IMR-90 (cell line): ENCODE data around the gene SYCP2. TPM values are rescaled to one million over a fixed set of nuclear protein-coding genes. Genes with fewer than 3 reads are reported as not detected.

Experiments used
- ATAC-seq: fragments of 200-7000 bp; cut with Tn5 transposase; 2 replicates; pipeline ENCODE4 v1.9.1; 2020; ENCODE audit warnings: low read depth, mild to moderate bottlenecking, moderate library complexity
- BruUV-seq: library from RNA; stranded (reverse); fragments of 400-500 nt; replicated peaks from 2 replicates; lab custom pipeline; 2021; lab: Mats Ljungman, UMichigan
- CTCF ChIA-PET: fragments of 300-600 bp; formaldehyde crosslinking; extraction: SDS; loops from one replicate; lab custom pipeline; 2021; ENCODE audit warnings: antibody characterized with exemption; lab: Yijun Ruan, JAX
- POLR2A ChIA-PET: fragments of 300-600 bp; sonication (Branson Sonifier 250); formaldehyde crosslinking; loops from one replicate; lab custom pipeline; 2022; ENCODE audit warnings: antibody characterized with exemption; ENCODE audit not compliant: unreplicated experiment; lab: Charles Lee
- DNase-seq: peaks from one replicate; pipeline ENCODE4 v3.0.0; 2013
- H2AFZ ChIP-seq: replicated peaks from 2 replicates; pipeline ENCODE3; 2013; ENCODE audit warnings: low read length, mild to moderate bottlenecking; ENCODE audit not compliant: poor library complexity
- H2AK5ac ChIP-seq: 2 replicates; pipeline ENCODE4 v1.6.1; 2013; ENCODE audit warnings: low read depth, low read length, inconsistent platforms
- H2AK9ac ChIP-seq: replicated peaks from 2 replicates; pipeline ENCODE3; 2013; ENCODE audit warnings: mild to moderate bottlenecking, low read depth, low read length, moderate library complexity; ENCODE audit not compliant: poor library complexity
- H2BK120ac ChIP-seq: 2 replicates; pipeline ENCODE4 v1.6.1; 2013; ENCODE audit warnings: low read depth, low read length, inconsistent platforms
- H2BK15ac ChIP-seq: 3 replicates; pipeline ENCODE4 v1.6.1; 2013; ENCODE audit warnings: low read depth, low read length, inconsistent platforms
- H2BK20ac ChIP-seq: 2 replicates; pipeline ENCODE4 v1.6.1; 2013; ENCODE audit warnings: low read depth, mild to moderate bottlenecking, inconsistent platforms, low read length, moderate library complexity
- H2BK5ac ChIP-seq: 2 replicates; pipeline ENCODE4 v1.6.1; 2013; ENCODE audit warnings: mild to moderate bottlenecking, low read depth, low read length, inconsistent platforms; ENCODE audit not compliant: poor library complexity, severe bottlenecking
- H3K14ac ChIP-seq: replicated peaks from 2 replicates; pipeline ENCODE4 v1.6.1; 2013; ENCODE audit warnings: low read depth, low read length, inconsistent platforms
- H3K18ac ChIP-seq: 2 replicates; pipeline ENCODE4 v1.6.1; 2013; ENCODE audit warnings: low read depth, low read length, control low read depth
- H3K23ac ChIP-seq: 2 replicates; pipeline ENCODE4 v1.6.1; 2013; ENCODE audit warnings: low read depth, low read length, inconsistent platforms
- H3K27ac ChIP-seq: 2 replicates; pipeline ENCODE4 v1.5.1; 2013; ENCODE audit warnings: mild to moderate bottlenecking, control low read depth, low read length; ENCODE audit not compliant: insufficient read depth
- H3K27me3 ChIP-seq: 2 replicates; pipeline ENCODE4 v1.6.1; 2013; ENCODE audit warnings: low read length; ENCODE audit not compliant: control insufficient read depth, insufficient read depth
- H3K36me3 ChIP-seq: 2 replicates; pipeline ENCODE4 v1.6.1; 2013; ENCODE audit warnings: low read length, mixed read lengths; ENCODE audit not compliant: control insufficient read depth, insufficient read depth
- H3K4ac ChIP-seq: 2 replicates; pipeline ENCODE4 v1.6.1; 2013; ENCODE audit warnings: low read depth, low read length, inconsistent platforms
- H3K4me1 ChIP-seq: 2 replicates; pipeline ENCODE4 v1.6.1; 2013; ENCODE audit warnings: low read length, mixed read lengths; ENCODE audit not compliant: control insufficient read depth, insufficient read depth
- H3K4me2 ChIP-seq: 2 replicates; pipeline ENCODE4 v1.6.1; 2013; ENCODE audit warnings: low read depth, mild to moderate bottlenecking, control low read depth, low read length, moderate library complexity
- H3K4me3 ChIP-seq: 2 replicates; pipeline ENCODE4 v1.5.1; 2013; ENCODE audit warnings: low read depth, mild to moderate bottlenecking, control low read depth, low read length, moderate library complexity; ENCODE audit not compliant: insufficient read depth
- H3K56ac ChIP-seq: 2 replicates; pipeline ENCODE4 v1.6.1; 2013; ENCODE audit warnings: low read length, inconsistent platforms; ENCODE audit not compliant: insufficient read depth; ENCODE audit errors: extremely low read depth
- H3K79me1 ChIP-seq, 2 experiments: 2 replicates each; pipeline ENCODE4 v1.6.1; 2013; ENCODE audit warnings: low read length in 2 of 2, inconsistent platforms in 1 of 2, low read depth in 1 of 2
- H3K9ac ChIP-seq: 2 replicates; pipeline ENCODE4 v1.6.1; 2013; ENCODE audit warnings: low read depth, low read length, control low read depth
- H3K9me1 ChIP-seq: 2 replicates; pipeline ENCODE4 v1.6.1; 2013; ENCODE audit warnings: low read length, inconsistent platforms; ENCODE audit not compliant: insufficient read depth
- H3K9me3 ChIP-seq: 2 replicates; pipeline ENCODE4 v1.6.1; 2013; ENCODE audit warnings: low read length; ENCODE audit not compliant: control insufficient read depth, insufficient read depth
- H4K20me1 ChIP-seq: 2 replicates; pipeline ENCODE4 v1.6.1; 2013; ENCODE audit warnings: low read length, inconsistent platforms; ENCODE audit not compliant: insufficient read depth
- H4K5ac ChIP-seq: 2 replicates; pipeline ENCODE4 v1.6.1; 2013; ENCODE audit warnings: mild to moderate bottlenecking, low read depth, low read length, control low read depth
- H4K8ac ChIP-seq, 2 experiments: 2 replicates each; pipeline ENCODE4 v1.6.1; 2013; ENCODE audit warnings: low read depth in 2 of 2, low read length in 2 of 2, control low read depth in 1 of 2, inconsistent platforms in 1 of 2
- H4K91ac ChIP-seq: 2 replicates; pipeline ENCODE4 v1.6.1; 2013; ENCODE audit warnings: low read depth, low read length, inconsistent platforms; ENCODE audit not compliant: insufficient read depth
- CEBPB ChIP-seq: IDR thresholded peaks from 2 replicates; pipeline ENCODE4 v1.6.1; 2012; ENCODE audit warnings: low read depth, low read length, improper control_type of control experiment
- FOS ChIP-seq: fragments of 150-350 bp; IDR thresholded peaks from 2 replicates; pipeline ENCODE4 v1.6.1; 2016; ENCODE audit warnings: low read depth, low read length
- MAFK ChIP-seq: IDR thresholded peaks from 2 replicates; pipeline ENCODE4 v1.6.1; 2012; ENCODE audit warnings: low read depth, low read length, improper control_type of control experiment
- MAZ ChIP-seq: IDR thresholded peaks from 2 replicates; pipeline ENCODE4 v1.6.1; 2012; ENCODE audit warnings: low read depth, mild to moderate bottlenecking, low read length, improper control_type of control experiment, moderate library complexity, borderline replicate concordance
- MXI1 ChIP-seq: IDR thresholded peaks from 2 replicates; pipeline ENCODE4 v1.6.1; 2012; ENCODE audit warnings: low read depth, mild to moderate bottlenecking, low read length, moderate library complexity, borderline replicate concordance
- NFE2L2 ChIP-seq: fragments of 150-350 bp; IDR thresholded peaks from 2 replicates; pipeline ENCODE4 v1.6.1; 2016; ENCODE audit warnings: low read depth, mild to moderate bottlenecking, low read length
- POLR2A ChIP-seq: IDR thresholded peaks from 2 replicates; pipeline ENCODE4 v1.6.1; 2012; ENCODE audit warnings: mild to moderate bottlenecking, low read depth, low read length
- RAD21 ChIP-seq: IDR thresholded peaks from 2 replicates; pipeline ENCODE4 v1.6.1; 2012; ENCODE audit warnings: low read length, improper control_type of control experiment
- RFX5 ChIP-seq: IDR thresholded peaks from 2 replicates; pipeline ENCODE4 v1.8.0; 2012; ENCODE audit warnings: low read depth, mild to moderate bottlenecking, low read length, moderate library complexity
- SMC3 ChIP-seq: fragments of 150-350 bp; IDR thresholded peaks from 2 replicates; pipeline ENCODE4 v1.6.1; 2016; ENCODE audit warnings: low read depth, mild to moderate bottlenecking, antibody characterized with exemption, low read length, moderate library complexity
- whole genome bisulfite sequencing, 2 experiments: methylation state at CpG; one replicate each; pipeline versions ENCODE4 v1.1.5 to v1.1.7; 2013; ENCODE audit warnings: missing lambda C conversion rate in 2 of 2; ENCODE audit not compliant: insufficient read length in 1 of 2; ENCODE audit errors: extremely low coverage in 2 of 2; 5-methylcytosine and 5-hydroxymethylcytosine counted together
- dilution Hi-C: fragments of 300-500 bp; cut with HindIII; formaldehyde crosslinking; loops from one replicate; pipeline ENCODE4 v1.14.3; 2018; ENCODE audit warnings: low sequenced_read_pairs; ENCODE audit not compliant: unreplicated experiment
- in situ Hi-C: fragments of 300-500 bp; cut with MboI; formaldehyde crosslinking; loops from 3 replicates; pipeline ENCODE4 v1.14.3; 2019; ENCODE audit warnings: low sequenced_read_pairs, inconsistent platforms, mixed read lengths
- intact Hi-C: fragments of 100-400 bp; cut with micrococcal nuclease; formaldehyde crosslinking; loops from 2 replicates; pipeline ENCODE4 v1.10.0; 2022
- polyA plus RNA-seq, 3 experiments: library from polyadenylated mRNA; depleted of rRNA; stranded (reverse); fragments of >200 nt; gene quantifications; 2 replicates each; pipeline ENCODE4 v1.2.3, GENCODE V29; 2012; ENCODE audit warnings: low replicate concordance in 1 of 3
- total RNA-seq: library from RNA; depleted of rRNA; stranded (reverse); fragments of >200 nt; gene quantifications from 2 replicates; pipeline ENCODE4 v1.2.3, GENCODE V29; 2012
- TF ChIP-seq, protein P1 (sequence below): conservative IDR thresholded peaks from 2 replicates; pipeline ENCODE4 v1.5.1; 2012; ENCODE audit warnings: mild to moderate bottlenecking, low read depth, low read length, improper control_type of control experiment
- TF ChIP-seq, protein P2 (sequence below): fragments of 150-350 bp; IDR thresholded peaks from 2 replicates; pipeline ENCODE4 v1.6.1; 2016; ENCODE audit warnings: low read depth, mild to moderate bottlenecking, low read length, moderate library complexity, borderline replicate concordance
- TF ChIP-seq, protein P3 (sequence below): fragments of 150-350 bp; IDR thresholded peaks from 2 replicates; pipeline ENCODE4 v1.6.1; 2017; ENCODE audit warnings: mild to moderate bottlenecking, antibody characterized with exemption, low read length, low read depth

SYCP2 gene
- total and polyA plus RNA-seq, 2 of the 4 experiments (the other 2 are of a cell fraction) = 0.18 to 0.31 TPM

DNA sequence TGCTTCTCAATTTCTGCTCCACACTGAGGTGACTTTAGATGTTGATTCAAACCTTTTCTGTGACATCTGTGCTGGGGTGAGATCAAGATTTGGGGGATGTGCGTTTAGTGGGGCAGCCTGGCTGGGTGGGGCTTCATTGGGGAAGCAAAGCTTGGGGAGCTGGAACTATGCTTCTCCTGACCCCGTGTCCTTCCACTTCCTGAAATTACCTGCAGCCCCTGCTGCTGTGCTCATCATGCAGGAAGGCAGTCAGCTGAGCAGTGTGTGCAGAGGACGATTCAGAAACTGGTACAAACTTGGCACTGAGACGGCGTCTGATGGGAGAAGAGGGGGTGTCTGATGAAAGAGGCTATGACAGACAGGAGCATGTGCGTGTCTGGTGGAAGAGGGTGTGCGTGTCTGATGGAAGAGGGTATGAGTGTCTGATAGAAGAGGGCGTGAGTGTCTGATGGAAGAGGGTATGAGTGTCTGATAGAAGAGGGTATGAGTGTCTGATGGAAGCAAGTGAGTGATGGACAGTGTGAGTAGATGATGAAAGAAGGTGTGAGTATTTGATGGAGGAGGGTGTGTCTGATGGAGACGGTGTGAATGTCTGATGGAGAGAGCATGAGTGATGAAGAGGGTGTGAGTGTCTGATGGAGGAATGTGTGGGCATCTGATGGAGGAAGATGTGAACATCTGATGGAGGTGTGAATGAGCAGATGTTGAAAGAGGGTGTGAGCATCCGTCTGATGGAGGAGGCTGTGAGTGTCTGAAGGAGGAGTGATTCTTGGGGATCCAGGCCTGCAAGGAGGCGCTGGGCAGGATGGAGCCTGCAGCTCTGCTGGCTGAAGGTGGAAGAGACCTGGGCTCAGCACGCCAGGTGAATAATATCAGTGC lies 103.4 kb downstream of the SYCP2 start:
- Histone ChIP-seq H2BK15ac (no peak overlapping the region), H2BK5ac (no peak overlapping the region), H4K8ac (no peak overlapping the region), H3K9me3 (peaks cover 3% of the 10 kb centered on the region; the same call in 1 of the 2 replicates), H2AK9ac (no peak overlapping the region), H3K14ac (no peak overlapping the region), H3K36me3 (no peaks in the 10 kb centered on the region), H3K4me2 (no peak overlapping the region), H3K27me3 (no peaks in the 10 kb centered on the region; the same call in 1 of the 2 replicates), H4K91ac (no peak overlapping the region), H3K4me3 (no peak overlapping the region), H3K9me1 (no peaks in the 10 kb centered on the region), H4K5ac (no peak overlapping the region), H3K4me1 (no peaks in the 10 kb centered on the region), H3K56ac (no peak overlapping the region), H3K9ac (no peak overlapping the region), H2BK20ac (no peak overlapping the region), H2AK5ac (no peak overlapping the region), H2BK120ac (no peak overlapping the region), H3K18ac (no peak overlapping the region), H3K27ac (no peak overlapping the region), H3K79me1 (no peaks in the 10 kb centered on the region), H2AFZ (no peak overlapping the region), H3K23ac (no peak overlapping the region), H4K20me1 (no peaks in the 10 kb centered on the region), H3K4ac (no peak overlapping the region)
- POLR2A ChIA-PET = no interaction called here
- TF ChIP-seq, protein P1, sequence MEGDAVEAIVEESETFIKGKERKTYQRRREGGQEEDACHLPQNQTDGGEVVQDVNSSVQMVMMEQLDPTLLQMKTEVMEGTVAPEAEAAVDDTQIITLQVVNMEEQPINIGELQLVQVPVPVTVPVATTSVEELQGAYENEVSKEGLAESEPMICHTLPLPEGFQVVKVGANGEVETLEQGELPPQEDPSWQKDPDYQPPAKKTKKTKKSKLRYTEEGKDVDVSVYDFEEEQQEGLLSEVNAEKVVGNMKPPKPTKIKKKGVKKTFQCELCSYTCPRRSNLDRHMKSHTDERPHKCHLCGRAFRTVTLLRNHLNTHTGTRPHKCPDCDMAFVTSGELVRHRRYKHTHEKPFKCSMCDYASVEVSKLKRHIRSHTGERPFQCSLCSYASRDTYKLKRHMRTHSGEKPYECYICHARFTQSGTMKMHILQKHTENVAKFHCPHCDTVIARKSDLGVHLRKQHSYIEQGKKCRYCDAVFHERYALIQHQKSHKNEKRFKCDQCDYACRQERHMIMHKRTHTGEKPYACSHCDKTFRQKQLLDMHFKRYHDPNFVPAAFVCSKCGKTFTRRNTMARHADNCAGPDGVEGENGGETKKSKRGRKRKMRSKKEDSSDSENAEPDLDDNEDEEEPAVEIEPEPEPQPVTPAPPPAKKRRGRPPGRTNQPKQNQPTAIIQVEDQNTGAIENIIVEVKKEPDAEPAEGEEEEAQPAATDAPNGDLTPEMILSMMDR = no peak
- no peak for TF ChIP-seq MAFK
- no peak for TF ChIP-seq SMC3
- no peak for TF ChIP-seq CEBPB
- TF ChIP-seq NFE2L2 = no peak
- TF ChIP-seq RFX5 = no peak
- TF ChIP-seq, protein P2, sequence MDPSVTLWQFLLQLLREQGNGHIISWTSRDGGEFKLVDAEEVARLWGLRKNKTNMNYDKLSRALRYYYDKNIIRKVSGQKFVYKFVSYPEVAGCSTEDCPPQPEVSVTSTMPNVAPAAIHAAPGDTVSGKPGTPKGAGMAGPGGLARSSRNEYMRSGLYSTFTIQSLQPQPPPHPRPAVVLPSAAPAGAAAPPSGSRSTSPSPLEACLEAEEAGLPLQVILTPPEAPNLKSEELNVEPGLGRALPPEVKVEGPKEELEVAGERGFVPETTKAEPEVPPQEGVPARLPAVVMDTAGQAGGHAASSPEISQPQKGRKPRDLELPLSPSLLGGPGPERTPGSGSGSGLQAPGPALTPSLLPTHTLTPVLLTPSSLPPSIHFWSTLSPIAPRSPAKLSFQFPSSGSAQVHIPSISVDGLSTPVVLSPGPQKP = no peak
- TF ChIP-seq RAD21 = no peak
- TF ChIP-seq, protein P3, sequence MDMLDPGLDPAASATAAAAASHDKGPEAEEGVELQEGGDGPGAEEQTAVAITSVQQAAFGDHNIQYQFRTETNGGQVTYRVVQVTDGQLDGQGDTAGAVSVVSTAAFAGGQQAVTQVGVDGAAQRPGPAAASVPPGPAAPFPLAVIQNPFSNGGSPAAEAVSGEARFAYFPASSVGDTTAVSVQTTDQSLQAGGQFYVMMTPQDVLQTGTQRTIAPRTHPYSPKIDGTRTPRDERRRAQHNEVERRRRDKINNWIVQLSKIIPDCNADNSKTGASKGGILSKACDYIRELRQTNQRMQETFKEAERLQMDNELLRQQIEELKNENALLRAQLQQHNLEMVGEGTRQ = no peak
- no peak for TF ChIP-seq FOS
- TF ChIP-seq POLR2A = no peak
- no peak for TF ChIP-seq MAZ
- no peak for TF ChIP-seq MXI1
- CTCF ChIA-PET = interaction anchor here (1.1 kb wide), 1 partner anchor 20 kb away, joined by 3 read pairs; no protein-coding TSS in a partner anchor
- BruUV-seq = no TSS peak
- no peak for ATAC-seq
- DNase-seq = no peak
- 58% methylated on average over 8 of the region's 12 CpGs; no CpG with 5 or more reads in 1 of the 2 experiments for WGBS, 2 experiments
- intact Hi-C loops (no loop called here), dilution Hi-C loops (no loop called here), in situ Hi-C loops (no loop called here)
